GM19240 (cell line): ENCODE results near the gene SPRED2.
A peak's percentile ranks its signal among the peaks of the same experiment; 100 is the strongest.
"Not testable (repeated sequence)": the region's sequence is repeated elsewhere in the genome, so short reads cannot be mapped to it uniquely, and the experiment has no call there.

ENCODE experiments used
- DNase-seq: peaks from one replicate; pipeline ENCODE4 v3.0.0; 2011; ENCODE audit warnings: low spot score; ENCODE audit not compliant: insufficient read length

Gene SPRED2

DNA sequence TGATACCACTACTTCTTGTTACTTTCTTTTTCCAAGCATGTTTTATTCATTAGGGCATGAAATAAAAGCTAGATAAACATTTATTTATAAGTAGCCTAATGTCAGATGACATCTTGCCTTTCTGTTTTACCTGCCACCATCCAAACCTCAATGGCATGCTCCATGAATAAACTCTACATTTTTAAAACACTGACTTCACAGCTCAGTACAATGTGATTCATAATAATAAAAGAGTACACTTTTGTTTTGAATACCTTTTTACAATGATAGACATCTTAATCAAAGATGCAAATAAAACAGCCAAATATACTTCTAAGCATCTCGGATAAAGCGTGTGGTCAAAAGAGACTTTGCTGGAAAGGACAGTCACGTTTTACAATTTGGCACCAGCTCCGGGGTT is 88.2 kb downstream of the SPRED2 start:
- no peak for DNase-seq

- DNase-seq: no peak
Observed at GRCh38 chr2:65343386-65343785, 89.0 kb downstream of the SPRED2 start.

GRCh38 chr2:65340898-65341681 is 91.3 kb downstream of the SPRED2 start:
- no peak for DNase-seq

- DNase-seq: no peak
Observed at GRCh38 chr2:65339648-65340047, 92.8 kb downstream of the SPRED2 start.

DNA sequence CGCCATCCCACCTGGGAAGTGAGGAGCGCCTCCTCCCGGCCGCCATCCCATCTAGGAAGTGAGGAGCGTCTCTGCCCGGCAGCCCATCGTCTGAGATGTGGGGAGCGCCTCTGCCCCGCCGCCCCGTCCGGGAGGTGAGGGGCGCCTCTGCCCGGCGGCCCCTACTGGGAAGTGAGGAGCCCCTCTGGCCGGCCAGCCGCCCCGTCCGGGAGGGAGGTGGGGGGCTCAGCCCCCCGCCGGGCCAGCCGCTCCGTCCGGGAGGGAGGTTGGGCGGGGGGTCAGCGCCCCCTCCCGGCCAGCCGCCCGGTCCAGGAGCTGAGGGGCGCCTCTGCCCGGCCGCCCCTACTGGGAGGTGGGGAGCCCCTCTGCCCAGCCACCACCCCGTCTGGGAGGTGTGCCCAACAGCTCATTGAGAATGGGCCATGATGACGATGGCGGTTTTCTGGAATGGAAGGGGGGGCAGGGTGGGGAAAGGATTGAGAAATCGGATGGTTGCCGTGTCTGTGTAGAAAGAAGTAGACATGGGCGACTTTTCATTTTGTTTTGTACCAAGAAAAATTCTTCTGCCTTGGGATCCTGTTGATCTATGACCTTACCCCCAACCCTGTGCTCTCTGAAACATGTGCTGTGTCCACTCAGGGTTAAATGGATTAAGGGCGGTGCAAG is 93.4 kb downstream of the SPRED2 start:
- not testable (repeated sequence) for DNase-seq

DNA sequence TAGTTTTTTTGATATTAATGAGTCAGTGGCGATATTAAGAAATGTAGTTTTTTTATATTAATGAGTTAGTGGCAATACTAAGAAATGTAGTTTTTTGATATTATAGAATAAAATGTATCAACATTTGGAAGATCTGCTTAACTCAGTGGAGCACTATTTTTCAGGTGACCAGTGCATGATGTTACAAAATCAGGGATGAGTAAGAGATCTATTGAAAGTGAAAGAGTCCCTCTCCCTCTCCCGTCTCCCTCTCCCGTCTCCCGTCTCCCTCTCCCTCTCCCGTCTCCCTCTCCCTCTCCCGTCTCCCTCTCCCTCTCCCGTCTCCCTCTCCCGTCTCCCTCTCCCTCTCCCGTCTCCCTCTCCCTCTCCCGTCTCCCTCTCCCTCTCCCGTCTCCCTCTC is 94.5 kb downstream of the SPRED2 start:
- not testable (repeated sequence) for DNase-seq

GRCh38 chr2:65334714-65335113 is 97.7 kb downstream of the SPRED2 start:
- DNase-seq: no peak

DNA sequence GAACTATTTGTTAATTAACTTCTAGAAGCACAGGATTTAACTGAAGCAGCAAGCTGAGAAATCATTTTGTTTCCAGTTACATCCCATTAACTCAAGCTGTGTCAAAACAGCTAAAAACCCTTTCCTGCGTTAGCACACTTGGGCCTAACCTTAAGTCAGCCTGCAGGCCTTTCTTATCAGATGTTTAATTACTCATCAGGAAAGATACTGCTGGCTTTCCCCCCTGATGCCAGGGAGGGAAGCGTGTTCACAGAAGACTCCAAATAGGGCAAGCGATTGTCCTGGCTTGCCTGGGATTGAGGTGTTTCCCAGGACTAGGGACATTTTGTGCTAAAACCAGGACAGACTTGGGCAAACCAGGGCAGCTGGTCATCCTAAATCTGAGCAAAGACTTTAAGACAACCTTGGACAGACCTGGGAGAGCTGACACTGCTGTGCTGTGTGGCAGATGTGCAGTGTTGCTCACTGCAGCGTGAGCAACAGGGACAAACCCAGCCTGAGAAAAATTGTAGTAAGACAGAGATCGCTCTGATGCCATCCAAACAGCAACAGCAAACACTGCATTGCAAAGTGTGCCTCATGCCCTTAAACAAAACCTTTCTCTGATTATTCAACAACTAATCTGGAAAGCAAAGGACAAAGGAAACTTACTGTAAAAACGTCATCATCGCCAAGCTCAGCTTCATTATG is 100.9 kb downstream of the SPRED2 start:
- no peak for DNase-seq

DNA sequence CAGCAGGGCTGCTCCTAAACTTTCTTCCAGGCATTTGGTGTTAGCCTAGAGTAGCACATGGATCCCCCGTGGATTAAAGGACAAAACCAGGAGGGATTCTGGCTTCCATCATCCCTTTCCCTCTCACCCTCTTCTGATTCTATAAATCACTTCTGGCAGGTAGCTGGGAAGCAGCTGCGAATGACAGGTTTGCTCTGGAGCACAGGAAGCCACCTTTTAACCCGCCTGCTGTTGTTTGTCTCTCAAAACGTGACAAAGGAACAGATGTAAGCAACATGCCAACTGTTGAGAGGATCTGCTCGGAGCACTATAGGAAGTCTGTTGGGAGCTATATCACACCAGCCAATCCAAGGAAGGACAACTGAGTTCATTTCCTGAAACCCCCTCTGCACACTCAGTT is 102.9 kb downstream of the SPRED2 start:
- no peak for DNase-seq

- no peak for DNase-seq
Observed at GRCh38 chr2:65326276-65326675, 106.1 kb downstream of the SPRED2 start.

GRCh38 chr2:65325066-65325465 is 107.3 kb downstream of the SPRED2 start:
- no peak for DNase-seq

DNA sequence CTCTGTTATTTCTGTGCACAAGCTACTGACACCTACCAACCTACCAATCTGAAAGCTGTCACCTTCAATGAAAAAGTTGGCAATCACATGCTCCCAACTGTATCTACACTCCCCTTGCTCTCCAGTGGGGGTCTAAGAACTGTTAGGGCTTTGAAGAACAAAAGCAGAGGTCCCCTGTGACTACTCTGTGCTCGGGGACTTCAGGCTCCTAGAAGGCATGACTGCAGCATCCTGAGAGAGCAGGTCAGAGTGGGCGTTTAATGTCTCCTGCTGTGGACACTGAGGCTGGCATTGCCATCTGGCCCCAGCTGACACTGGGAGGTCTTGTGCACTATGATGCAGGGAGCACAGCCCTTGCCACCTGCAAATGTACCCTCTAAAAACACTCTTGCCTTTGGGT is 111.5 kb downstream of the SPRED2 start:
- DNase-seq: no peak

DNA sequence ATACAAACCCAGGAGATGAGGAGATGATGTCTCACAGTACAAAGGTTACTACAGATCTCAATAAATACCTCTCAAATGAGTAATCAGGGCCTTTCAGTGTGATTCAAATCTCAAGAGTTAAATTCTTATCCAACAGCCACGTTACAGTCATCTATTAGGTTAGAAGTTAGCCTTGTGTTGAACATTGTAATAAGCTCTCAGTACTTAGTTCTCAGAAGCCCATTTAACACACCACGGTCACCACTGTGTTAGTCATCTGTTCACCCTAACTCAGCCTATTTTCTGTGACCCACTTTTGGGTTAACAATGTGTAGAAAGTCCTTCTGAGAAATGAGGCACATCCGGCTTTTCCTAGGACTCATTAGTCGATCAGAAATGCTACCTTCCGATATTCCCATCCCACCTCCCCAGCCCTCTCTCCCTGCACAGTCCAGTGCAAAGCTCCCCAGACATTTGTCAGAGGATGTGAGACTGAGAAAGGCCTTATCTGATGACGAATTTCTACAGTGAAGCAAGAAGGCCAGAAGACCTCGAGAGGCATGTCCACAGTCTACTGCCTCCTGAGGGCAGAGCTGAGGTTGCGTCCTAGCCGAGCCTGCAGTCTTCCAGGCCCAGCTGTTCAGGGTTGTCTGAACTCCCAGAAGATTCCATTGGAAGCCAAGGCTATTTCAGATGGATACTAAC is 112.2 kb downstream of the SPRED2 start:
- peak; percentile 43 for DNase-seq

DNA sequence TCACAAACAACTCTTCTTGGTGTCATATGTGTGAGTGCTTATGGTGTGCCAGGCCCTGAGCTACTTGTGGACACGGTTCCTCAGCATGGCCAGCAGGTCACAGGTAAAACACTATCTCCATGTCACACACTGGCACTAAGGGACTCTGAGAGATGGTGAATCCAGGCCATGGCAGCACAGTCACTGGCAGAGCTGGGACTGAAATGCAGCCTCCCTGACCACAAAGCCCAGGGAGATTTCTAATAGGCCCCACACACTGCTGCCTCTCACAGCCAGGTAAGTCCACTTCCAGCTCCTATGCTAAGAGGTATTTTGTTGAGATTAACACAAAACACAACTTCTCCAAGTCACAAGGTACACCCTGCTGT is 112.7 kb downstream of the SPRED2 start:
- DNase-seq: no peak

DNA sequence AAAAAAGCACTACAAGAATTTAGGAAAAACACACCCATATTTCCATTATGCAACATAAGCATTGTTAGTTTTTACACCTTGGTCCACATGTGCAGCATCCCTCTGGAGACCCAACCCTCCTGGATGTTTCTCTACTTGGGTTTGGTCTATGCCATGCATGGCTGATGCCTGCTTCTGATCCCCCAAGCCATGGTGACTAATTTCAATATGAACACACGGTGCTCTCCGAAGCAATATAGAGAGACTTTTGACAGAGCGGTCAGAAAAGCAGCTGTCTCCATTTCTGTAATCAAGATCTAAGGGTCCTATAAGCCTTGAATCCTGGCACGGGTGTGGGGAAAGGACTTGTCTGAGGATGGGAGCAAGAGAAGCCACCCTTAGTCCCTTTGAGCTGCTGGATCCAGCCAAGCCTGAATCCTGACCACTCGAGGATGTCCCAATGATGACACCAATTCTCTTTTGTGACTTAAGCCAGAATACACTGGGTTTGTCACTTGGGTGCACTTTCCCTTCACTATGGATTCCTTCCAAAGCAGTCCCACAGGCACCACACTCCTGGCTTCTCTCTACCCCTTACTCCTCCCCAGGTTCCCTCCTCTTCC is 113.2 kb downstream of the SPRED2 start:
- no peak for DNase-seq

DNA sequence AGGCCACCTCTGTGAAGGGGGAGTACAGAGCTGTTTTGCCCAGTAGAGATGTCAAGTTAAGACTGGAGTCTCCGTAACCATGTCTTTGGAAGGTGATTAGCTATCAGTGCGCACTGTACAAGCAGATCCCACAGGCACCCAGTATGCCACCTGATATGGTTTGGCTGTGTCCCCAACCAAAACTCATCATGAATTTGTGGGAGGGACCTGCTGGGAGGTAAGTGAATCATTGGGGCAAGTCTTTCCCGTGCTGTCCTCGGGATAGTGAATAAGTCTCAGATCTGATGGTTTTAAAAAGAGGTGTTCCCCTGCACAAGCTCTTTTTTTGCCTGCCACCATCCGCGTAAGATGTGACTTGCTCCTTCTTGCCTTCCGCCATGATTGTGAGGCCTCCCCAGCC is 114.6 kb downstream of the SPRED2 start:
- DNase-seq: no peak

DNA sequence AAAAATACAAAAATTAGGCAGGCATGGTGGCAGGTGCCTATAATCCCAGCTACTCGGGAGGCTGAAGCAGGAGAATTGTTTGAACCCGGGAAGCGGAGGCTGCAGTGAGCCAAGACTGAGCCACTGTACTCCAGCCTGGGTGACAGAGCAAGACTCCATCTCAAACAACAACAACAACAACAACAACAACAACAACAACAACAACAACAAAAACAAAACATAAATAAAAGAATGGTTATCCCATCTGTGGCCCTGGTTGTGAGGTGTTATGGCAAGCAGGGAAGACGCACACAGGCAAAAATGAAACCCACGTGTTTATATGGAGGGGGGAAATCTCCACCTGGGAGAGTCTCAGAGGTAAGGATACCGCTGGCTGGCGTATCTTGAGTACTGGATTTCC is 115.0 kb downstream of the SPRED2 start:
- not testable (repeated sequence) for DNase-seq

DNA sequence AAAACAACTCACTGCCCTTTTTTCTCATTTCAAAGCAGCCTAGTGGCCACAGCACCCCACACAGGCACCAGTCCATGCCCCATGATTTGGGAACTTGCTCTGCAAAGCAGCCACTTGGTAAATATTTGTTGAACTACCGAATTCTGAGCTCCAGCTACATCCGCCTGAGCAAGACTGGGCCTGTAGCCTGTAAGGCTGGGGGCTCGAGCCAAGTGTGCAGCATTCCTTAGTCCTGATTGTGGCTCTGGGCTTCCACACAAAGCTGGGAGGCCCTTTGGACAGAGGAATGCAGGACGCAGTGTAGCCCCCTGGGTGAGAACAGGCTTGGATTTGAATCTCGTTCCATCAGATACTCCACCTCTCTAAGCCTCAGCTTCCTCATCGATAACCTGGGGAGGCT is 116.3 kb downstream of the SPRED2 start:
- DNase-seq: no peak

GRCh38 chr2:65314801-65315441 is 117.5 kb downstream of the SPRED2 start:
- DNase-seq: no peak

DNA sequence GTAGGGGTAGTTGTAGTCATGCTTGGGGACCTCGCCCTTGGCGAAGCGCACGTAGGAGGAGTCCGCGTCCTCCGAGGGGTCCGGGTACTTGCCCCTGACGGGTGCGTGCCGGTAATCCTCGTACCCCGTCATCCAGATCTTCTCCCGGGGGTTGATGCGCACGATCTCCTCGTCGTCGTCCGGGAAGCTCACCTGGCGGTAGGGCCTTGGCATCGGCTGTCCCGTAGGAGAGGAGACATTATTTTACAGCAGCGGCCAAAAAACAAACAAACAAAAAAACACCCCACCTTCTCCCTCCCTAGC is 118.5 kb downstream of the SPRED2 start:
- no peak for DNase-seq
